HepG2 (cell line): ENCODE results near the gene CPAMD8. TPM values are rescaled to one million over a fixed set of nuclear protein-coding genes. Genes with fewer than 3 reads are reported as not detected.

ENCODE experiments used
- ATAC-seq: fragments of 200-7000 bp; cut with Tn5 transposase; 3 replicates; pipeline ENCODE4 v1.9.1; 2020; ENCODE audit warnings: mild to moderate bottlenecking, moderate library complexity
- BruUV-seq: library from RNA; stranded (reverse); fragments of 400-500 nt; replicated peaks from 2 replicates; lab custom pipeline; 2021; lab: Mats Ljungman, UMichigan
- CTCF ChIA-PET: fragments of 300-600 bp; formaldehyde crosslinking; extraction: SDS; loops from one replicate; lab custom pipeline; 2021; ENCODE audit warnings: low total read pairs, inconsistent platforms, low intra/inter-chr PET ratio; lab: Yijun Ruan, JAX
- POLR2A ChIA-PET: fragments of 350-600 bp; sonication (Branson Sonifier 250); formaldehyde crosslinking; loops from one replicate; lab custom pipeline; 2020; ENCODE audit warnings: antibody characterized with exemption, inconsistent platforms; lab: Yijun Ruan, JAX
- DNase-seq: peaks from one replicate; pipeline ENCODE4 v3.0.0-alpha.2; 2015; ENCODE audit warnings: low spot score
- FAIRE-seq: peaks from 3 replicates; lab custom pipeline; 2011; peaks lifted over from hg19 to GRCh38; lab: Jason Lieb, UNC
- H2AFZ ChIP-seq: one replicate; pipeline ENCODE4 v1.6.1; 2011; ENCODE audit warnings: low read length, inconsistent platforms
- H3K27ac ChIP-seq: fragments of 300-600 bp; 3 replicates; pipeline ENCODE4 v1.8.0; 2011; ENCODE audit warnings: mixed run types, mild to moderate bottlenecking, mixed read lengths, low read length, inconsistent platforms; ENCODE audit not compliant: insufficient read depth; ENCODE audit errors: extremely low read length
- H3K27me3 ChIP-seq, 2 experiments: fragments of 200-600 bp in 1 of 2; 2 replicates in 1 of 2; 3 replicates in 1 of 2; pipeline versions ENCODE4 v1.6.0 to v1.8.0; 2011; ENCODE audit warnings: low read length in 2 of 2, mild to moderate bottlenecking in 2 of 2, moderate library complexity in 2 of 2, inconsistent platforms in 1 of 2; ENCODE audit not compliant: insufficient read depth in 2 of 2, control insufficient read depth in 1 of 2
- H3K36me3 ChIP-seq, 2 experiments: fragments of 200-600 bp in 1 of 2; replicated peaks in 1 of 2; 2 replicates in 1 of 2; 3 replicates in 1 of 2; pipeline versions ENCODE4 v1.5.1 to v1.8.0; 2011; ENCODE audit warnings: low read length in 2 of 2, inconsistent platforms in 1 of 2; ENCODE audit not compliant: insufficient read depth in 2 of 2, control insufficient read depth in 1 of 2
- H3K4me1 ChIP-seq: 2 replicates; pipeline ENCODE4 v1.5.1; 2012; ENCODE audit warnings: low read length, inconsistent platforms; ENCODE audit not compliant: insufficient read depth
- H3K4me2 ChIP-seq: 2 replicates; pipeline ENCODE4 v1.6.0; 2011; ENCODE audit warnings: low read depth, low read length, inconsistent platforms
- H3K4me3 ChIP-seq, 3 experiments: fragments of 200-600 bp in 1 of 3; sonication (generic), shearing (Covaris generic) in 1 of 3; replicated peaks in 1 of 3; 2 replicates each; pipeline ENCODE4 v1.5.1; 2011 to 2016; ENCODE audit warnings: low read length in 3 of 3, inconsistent platforms in 2 of 3, low read depth in 2 of 3, mild to moderate bottlenecking in 2 of 3, control low read depth in 1 of 3, mixed read lengths in 1 of 3; ENCODE audit not compliant: insufficient read depth in 1 of 3
- H3K79me2 ChIP-seq: one replicate; pipeline ENCODE4 v1.6.1; 2011; ENCODE audit warnings: low read length, inconsistent platforms; ENCODE audit not compliant: insufficient read depth
- H3K9ac ChIP-seq: 2 replicates; pipeline ENCODE4 v1.6.0; 2011; ENCODE audit warnings: mild to moderate bottlenecking, low read depth, low read length, inconsistent platforms; ENCODE audit not compliant: insufficient read depth
- H3K9me3 ChIP-seq: 2 replicates; pipeline ENCODE4 v1.5.1; 2012; ENCODE audit warnings: mild to moderate bottlenecking, low read length
- H4K20me1 ChIP-seq: 2 replicates; pipeline ENCODE4 v1.6.0; 2011; ENCODE audit warnings: inconsistent platforms, mild to moderate bottlenecking, low read length, moderate library complexity; ENCODE audit not compliant: insufficient read depth
- HNF4G ChIP-seq, 2 experiments: sonication (generic) in 1 of 2; formaldehyde crosslinking in 1 of 2; IDR thresholded peaks; 2 replicates each; pipeline versions ENCODE4 v1.4.0 to v1.6.1; 2011 to 2020; ENCODE audit warnings: borderline replicate concordance in 2 of 2, low read depth in 2 of 2, mild to moderate bottlenecking in 2 of 2, low read length in 1 of 2, missing genetic modification reagents in 1 of 2, moderate library complexity in 1 of 2
- MBD4 ChIP-seq: IDR thresholded peaks from 2 replicates; pipeline ENCODE4 v1.6.1; 2012; ENCODE audit warnings: low read length, inconsistent platforms, borderline replicate concordance
- MED1 ChIP-seq: sonication (generic); formaldehyde crosslinking; IDR thresholded peaks from 2 replicates; pipeline ENCODE4 v1.4.0; 2020; ENCODE audit warnings: missing genetic modification reagents
- MEIS2 ChIP-seq: sonication (generic); formaldehyde crosslinking; IDR thresholded peaks from 2 replicates; pipeline ENCODE4 v1.9.0; 2021; ENCODE audit warnings: mild to moderate bottlenecking, missing genetic modification reagents
- SAP130 ChIP-seq: IDR thresholded peaks from 2 replicates; pipeline ENCODE4 v1.6.1; 2016; ENCODE audit warnings: low read depth
- ZBTB8A ChIP-seq: sonication (generic); formaldehyde crosslinking; IDR thresholded peaks from 2 replicates; pipeline ENCODE4 v1.4.0; 2020; ENCODE audit warnings: mild to moderate bottlenecking, low read depth, missing genetic modification reagents, borderline replicate concordance
- ZNF33B ChIP-seq: sonication (generic); formaldehyde crosslinking; IDR thresholded peaks from 2 replicates; pipeline ENCODE4 v1.5.1; 2020; ENCODE audit warnings: mild to moderate bottlenecking, missing genetic modification reagents
- ZNF678 ChIP-seq: sonication (generic); formaldehyde crosslinking; IDR thresholded peaks from 2 replicates; pipeline ENCODE4 v1.4.0; 2020; ENCODE audit warnings: mild to moderate bottlenecking, missing genetic modification reagents
- WGBS: methylation state at CpG from one replicate; pipeline ENCODE4 v1.1.6; 2017; ENCODE audit warnings: low lambda C conversion rate; 5-methylcytosine and 5-hydroxymethylcytosine counted together
- in situ Hi-C: cut with HindIII; loops from 2 replicates; pipeline ENCODE4 v1.10.0; 2017; ENCODE audit warnings: low pct_unique_long_range_greater_than_20kb; ENCODE audit not compliant: extremely low pct_ligation_motif_present
- intact Hi-C: fragments of 100-400 bp; cut with micrococcal nuclease; formaldehyde crosslinking; loops from one replicate; pipeline ENCODE4 v1.10.0; 2022; ENCODE audit not compliant: unreplicated experiment
- polyA plus RNA-seq, 8 experiments: library from polyadenylated mRNA; depleted of rRNA in 3 of 8; stranded (reverse) in 7 of 8; unstranded in 1 of 8; fragments of >200 nt; fragmentation: Illumina TruSeq in 4 of 8; extraction: Trizol in 4 of 8; gene quantifications; 2 replicates each; pipeline versions ENCODE4 v1.2.1 to v1.2.3, GENCODE V29; 2011 to 2016; ENCODE audit warnings: low read depth in 4 of 8, missing spikeins in 1 of 8, mixed read lengths in 1 of 8; ENCODE audit not compliant: insufficient read depth in 1 of 8
- total RNA-seq, 5 experiments: library from RNA; depleted of rRNA; stranded (reverse); fragments of >200 nt; fragmentation: Illumina TruSeq; extraction: Trizol; gene quantifications; 2 replicates each; pipeline ENCODE4 v1.2.3, GENCODE V29; 2016; ENCODE audit warnings: low read depth in 1 of 5
- TF ChIP-seq, protein P1 (sequence below): sonication (generic); formaldehyde crosslinking; IDR thresholded peaks from 2 replicates; pipeline ENCODE4 v1.4.0; 2020; ENCODE audit warnings: missing genetic modification reagents
- TF ChIP-seq, protein P2 (sequence below): sonication (generic); formaldehyde crosslinking; IDR thresholded peaks from 2 replicates; pipeline ENCODE4 v1.4.0; 2020; ENCODE audit warnings: missing genetic modification reagents

Gene CPAMD8
- total and polyA plus RNA-seq, 2 of the 13 experiments (the other 11 are each of a cell fraction or from before 2014, with no cell fraction given): 0.29 to 0.34 TPM

DNA sequence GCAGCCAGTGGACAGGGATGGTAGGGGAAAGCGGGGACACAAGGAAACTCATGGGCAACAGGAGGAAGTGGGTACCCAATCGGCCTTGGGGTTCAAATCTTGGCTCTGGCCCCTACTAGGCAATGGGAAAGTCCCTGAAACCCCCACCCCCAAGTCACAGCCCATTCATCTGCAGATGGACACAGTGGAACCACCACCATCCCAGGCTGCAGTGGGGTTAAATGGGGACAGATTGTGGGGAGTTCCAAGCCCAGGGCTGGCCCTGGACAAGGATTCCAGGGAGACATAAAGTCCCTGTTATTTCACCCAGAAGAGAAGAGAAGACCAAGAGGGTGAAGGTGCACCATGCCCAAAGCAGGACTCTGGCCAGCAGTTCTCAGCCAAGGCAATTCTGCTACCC, 48.5 kb downstream of the CPAMD8 start:
- TF ChIP-seq ZNF33B (CRISPR knock-in tag) (no peak), MBD4 (no peak), ZNF678 (CRISPR knock-in tag) (no peak), SAP130 (CRISPR knock-in tag) (no peak), HNF4G (IDR thresholded peaks at IDR 0.05; ENCODE audit: borderline replicate concordance, low read depth, low read length) (no peak), HNF4G (CRISPR knock-in tag; IDR thresholded peaks at IDR 0.05; ENCODE audit: borderline replicate concordance, low read depth) (no peak), MEIS2 (no peak), ZBTB8A (CRISPR knock-in tag) (no peak), MED1 (CRISPR knock-in tag) (no peak)
- TF ChIP-seq, protein P1, sequence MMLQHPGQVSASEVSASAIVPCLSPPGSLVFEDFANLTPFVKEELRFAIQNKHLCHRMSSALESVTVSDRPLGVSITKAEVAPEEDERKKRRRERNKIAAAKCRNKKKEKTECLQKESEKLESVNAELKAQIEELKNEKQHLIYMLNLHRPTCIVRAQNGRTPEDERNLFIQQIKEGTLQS (CRISPR knock-in tag): no peak
- TF ChIP-seq, protein P2, sequence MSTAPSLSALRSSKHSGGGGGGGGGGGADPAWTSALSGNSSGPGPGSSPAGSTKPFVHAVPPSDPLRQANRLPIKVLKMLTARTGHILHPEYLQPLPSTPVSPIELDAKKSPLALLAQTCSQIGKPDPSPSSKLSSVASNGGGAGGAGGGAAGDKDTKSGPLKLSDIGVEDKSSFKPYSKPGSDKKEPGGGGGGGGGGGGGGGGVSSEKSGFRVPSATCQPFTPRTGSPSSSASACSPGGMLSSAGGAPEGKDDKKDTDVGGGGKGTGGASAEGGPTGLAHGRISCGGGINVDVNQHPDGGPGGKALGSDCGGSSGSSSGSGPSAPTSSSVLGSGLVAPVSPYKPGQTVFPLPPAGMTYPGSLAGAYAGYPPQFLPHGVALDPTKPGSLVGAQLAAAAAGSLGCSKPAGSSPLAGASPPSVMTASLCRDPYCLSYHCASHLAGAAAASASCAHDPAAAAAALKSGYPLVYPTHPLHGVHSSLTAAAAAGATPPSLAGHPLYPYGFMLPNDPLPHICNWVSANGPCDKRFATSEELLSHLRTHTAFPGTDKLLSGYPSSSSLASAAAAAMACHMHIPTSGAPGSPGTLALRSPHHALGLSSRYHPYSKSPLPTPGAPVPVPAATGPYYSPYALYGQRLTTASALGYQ (CRISPR knock-in tag): no peak
- no peaks in the 10 kb centered on the region for H4K20me1 ChIP-seq
- no peaks in the 10 kb centered on the region for H3K36me3 ChIP-seq
- no TSS peak for BruUV-seq
- H3K9ac ChIP-seq: no peak overlapping the region
- in situ Hi-C loops (no loop called here), intact Hi-C loops (no loop called here)
- DNase-seq: no peak
- CTCF ChIA-PET: no interaction called here
- H3K27ac ChIP-seq: no peak overlapping the region
- 5% methylated on average over 2 of the region's 2 CpGs for WGBS
- ATAC-seq: no peak
- POLR2A ChIA-PET: no interaction called here
- no peaks in the 10 kb centered on the region for H3K4me1 ChIP-seq
- H3K27me3 ChIP-seq: peaks cover 0 to 1% of the 10 kb centered on the region in 2 experiments; a peak in 1 of 5 replicates
- no peaks in the 10 kb centered on the region for H3K79me2 ChIP-seq
- no peak overlapping the region for H3K4me2 ChIP-seq
- no peak overlapping the region for H2AFZ ChIP-seq
- H3K9me3 ChIP-seq: no peaks in the 10 kb centered on the region
- H3K4me3 ChIP-seq: no peak overlapping the region
- no peak for FAIRE-seq
